Spinal cord (tissue), 10 donors: ENCODE results near the gene NQO1. TPM values are rescaled to one million over a fixed set of nuclear protein-coding genes. Genes with fewer than 3 reads are reported as not detected.

Source experiments
- DNase-seq, 6 donors: peaks; one replicate each; pipeline versions ENCODE4 v3.0.0 to v3.0.0-alpha.2; 2013 to 2015; ENCODE audit warnings: low spot score in 6 of 6, low read depth in 4 of 6
- H3K27ac ChIP-seq: one replicate; pipeline ENCODE4 v1.5.1; 2013; ENCODE audit warnings: low read depth, low read length, control low read depth
- H3K27me3 ChIP-seq: one replicate; pipeline ENCODE4 v1.6.1; 2013; ENCODE audit warnings: low read length; ENCODE audit not compliant: control insufficient read depth, insufficient read depth
- H3K36me3 ChIP-seq: one replicate; pipeline ENCODE4 v1.6.1; 2013; ENCODE audit warnings: low read length; ENCODE audit not compliant: control insufficient read depth, insufficient read depth
- H3K4me1 ChIP-seq: one replicate; pipeline ENCODE4 v1.6.1; 2013; ENCODE audit warnings: low read length; ENCODE audit not compliant: control insufficient read depth, insufficient read depth
- H3K4me3 ChIP-seq: one replicate; pipeline ENCODE4 v1.5.1; 2013; ENCODE audit warnings: low read depth, low read length, control low read depth
- H3K9me3 ChIP-seq: one replicate; pipeline ENCODE4 v1.6.1; 2013; ENCODE audit warnings: low read length; ENCODE audit not compliant: control insufficient read depth, insufficient read depth
- WGBS: methylation state at CpG from one replicate; pipeline ENCODE4 v1.1.5; 2013; ENCODE audit warnings: missing lambda C conversion rate; ENCODE audit not compliant: insufficient coverage; 5-methylcytosine and 5-hydroxymethylcytosine counted together
- polyA plus RNA-seq, 2 donors: library from polyadenylated mRNA; unstranded; fragments of 120-200 nt; gene quantifications; one replicate each; pipeline ENCODE4 v1.2.1, GENCODE V29; 2013; ENCODE audit not compliant: insufficient read length in 2 of 2
- total RNA-seq, 2 donors: library from RNA; depleted of rRNA in 1 of 2; stranded (reverse); fragments of 120-200 nt in 1 of 2; fragments of >200 nt in 1 of 2; gene quantifications; one replicate each; pipeline versions ENCODE4 v1.2.3 to v1.2.4, GENCODE V29; 2013 to 2014
- donor health status: healthy.

NQO1 gene
- total and polyA plus RNA-seq, 4 donors: 17.1 to 93.4 (median 21.7) TPM

GRCh38 chr16:69693916-69694315, 32.4 kb downstream of the NQO1 start:
- Histone ChIP-seq H3K4me1 (no peaks in the 10 kb centered on the region), H3K27ac (no peak overlapping the region), H3K27me3 (no peaks in the 10 kb centered on the region), H3K4me3 (no peak overlapping the region), H3K9me3 (no peaks in the 10 kb centered on the region), H3K36me3 (peaks cover 19% of the 10 kb centered on the region)
- DNase-seq: no peak
- no CpG with 5 or more reads among the region's 2 CpGs for WGBS

- no peaks in the 10 kb centered on the region for H3K27me3 ChIP-seq
- H3K27ac ChIP-seq: peak overlapping the region; percentile 15
- no peak overlapping the region for H3K4me3 ChIP-seq
- whole genome bisulfite sequencing: no CpG with 5 or more reads among the region's 4 CpGs
- DNase-seq: peak in 2 of 6 donors; percentile 13 to 28
- no peaks in the 10 kb centered on the region for H3K9me3 ChIP-seq
- H3K4me1 ChIP-seq: no peaks in the 10 kb centered on the region
- peaks cover 20% of the 10 kb centered on the region for H3K36me3 ChIP-seq
These were observed 34.1 kb downstream of the NQO1 start for GRCh38 chr16:69691980-69692911.

- no peak for DNase-seq
- WGBS: no CpG with 5 or more reads among the region's 2 CpGs
- peaks cover 27% of the 10 kb centered on the region for H3K36me3 ChIP-seq
These were observed 37.8 kb downstream of the NQO1 start for GRCh38 chr16:69688589-69688988.

GRCh38 chr16:69680358-69680757, 46.0 kb downstream of the NQO1 start:
- H3K36me3 ChIP-seq: peaks cover 35% of the 10 kb centered on the region

More at GRCh38 chr16:69688589-69688988, 37.8 kb downstream of the NQO1 start:
- no peaks in the 10 kb centered on the region for H3K4me1 ChIP-seq
- no peak overlapping the region for H3K4me3 ChIP-seq
- no peak overlapping the region for H3K27ac ChIP-seq
- no peaks in the 10 kb centered on the region for H3K27me3 ChIP-seq
- no peaks in the 10 kb centered on the region for H3K9me3 ChIP-seq

GRCh38 chr16:69672998-69673713, 53.2 kb downstream of the NQO1 start:
- no peaks in the 10 kb centered on the region for H3K9me3 ChIP-seq
- no peaks in the 10 kb centered on the region for H3K27me3 ChIP-seq
- H3K36me3 ChIP-seq: peaks cover 17% of the 10 kb centered on the region
- H3K4me1 ChIP-seq: no peaks in the 10 kb centered on the region
- H3K4me3 ChIP-seq: no peak overlapping the region
- WGBS: no CpG with 5 or more reads among the region's 3 CpGs
- DNase-seq: no peak
- no peak overlapping the region for H3K27ac ChIP-seq

More at GRCh38 chr16:69680358-69680757, 46.0 kb downstream of the NQO1 start:
- H3K4me3 ChIP-seq: no peak overlapping the region
- H3K4me1 ChIP-seq: no peaks in the 10 kb centered on the region
- DNase-seq: no peak
- no peaks in the 10 kb centered on the region for H3K9me3 ChIP-seq
- no peak overlapping the region for H3K27ac ChIP-seq
- no peaks in the 10 kb centered on the region for H3K27me3 ChIP-seq

- DNase-seq: no peak
- no peaks in the 10 kb centered on the region for H3K27me3 ChIP-seq
- H3K4me3 ChIP-seq: no peak overlapping the region
- H3K36me3 ChIP-seq: peaks cover 13% of the 10 kb centered on the region
- no peaks in the 10 kb centered on the region for H3K9me3 ChIP-seq
- no peak overlapping the region for H3K27ac ChIP-seq
- WGBS: no CpG with 5 or more reads among the region's 2 CpGs
- no peaks in the 10 kb centered on the region for H3K4me1 ChIP-seq
These were observed 53.9 kb downstream of the NQO1 start for GRCh38 chr16:69672315-69672997.

GRCh38 chr16:69669577-69669976, 56.8 kb downstream of the NQO1 start:
- no peak overlapping the region for H3K4me3 ChIP-seq
- no peak for DNase-seq
- no peaks in the 10 kb centered on the region for H3K9me3 ChIP-seq
- no CpG with 5 or more reads among the region's 1 CpG for WGBS
- no peak overlapping the region for H3K27ac ChIP-seq
- H3K36me3 ChIP-seq: peaks cover 13% of the 10 kb centered on the region
- no peaks in the 10 kb centered on the region for H3K4me1 ChIP-seq
- no peaks in the 10 kb centered on the region for H3K27me3 ChIP-seq

- no peaks in the 10 kb centered on the region for H3K27me3 ChIP-seq
- H3K4me3 ChIP-seq: no peak overlapping the region
- no peak overlapping the region for H3K27ac ChIP-seq
- no peaks in the 10 kb centered on the region for H3K4me1 ChIP-seq
- H3K36me3 ChIP-seq: peaks cover 20% of the 10 kb centered on the region
- no peaks in the 10 kb centered on the region for H3K9me3 ChIP-seq
- no peak for DNase-seq
These were observed 62.5 kb downstream of the NQO1 start for GRCh38 chr16:69663846-69664245.

GRCh38 chr16:69662901-69663300, 63.5 kb downstream of the NQO1 start:
- WGBS: 100% methylated on average over 1 of the region's 1 CpG
- H3K9me3 ChIP-seq: no peaks in the 10 kb centered on the region

More at GRCh38 chr16:69662901-69663300, 63.5 kb downstream of the NQO1 start:
- peaks cover 23% of the 10 kb centered on the region for H3K36me3 ChIP-seq
- no peak for DNase-seq
- no peaks in the 10 kb centered on the region for H3K27me3 ChIP-seq
- no peaks in the 10 kb centered on the region for H3K4me1 ChIP-seq
- no peak overlapping the region for H3K27ac ChIP-seq
- H3K4me3 ChIP-seq: no peak overlapping the region
